DOHH2 (cell line): ENCODE data around the gene TES.

Experiments used
- H3F3A ChIP-seq: fragments of 200-600 bp; sonication (generic), shearing (Covaris generic); 2 replicates; pipeline ENCODE4 v1.6.0; 2016; ENCODE audit warnings: antibody characterized with exemption, mild to moderate bottlenecking; ENCODE audit not compliant: control insufficient read depth, insufficient read depth
- H3K27ac ChIP-seq: fragments of 200-600 bp; sonication (generic); 2 replicates; pipeline ENCODE4 v1.5.1; 2014; ENCODE audit warnings: low read depth, mild to moderate bottlenecking, low read length, moderate library complexity
- H3K27me3 ChIP-seq: fragments of 200-600 bp; sonication (generic); 2 replicates; pipeline ENCODE4 v1.6.1; 2014; ENCODE audit warnings: mild to moderate bottlenecking, low read length, mixed read lengths; ENCODE audit not compliant: control insufficient read depth
- H3K36me3 ChIP-seq: fragments of 200-600 bp; sonication (generic); 2 replicates; pipeline ENCODE4 v1.6.1; 2014; ENCODE audit warnings: mild to moderate bottlenecking, low read length, moderate library complexity, mixed read lengths; ENCODE audit not compliant: control insufficient read depth
- H3K4me1 ChIP-seq: fragments of 200-600 bp; sonication (generic); 2 replicates; pipeline ENCODE4 v1.6.1; 2014; ENCODE audit warnings: mild to moderate bottlenecking, low read length, mixed read lengths; ENCODE audit not compliant: control insufficient read depth
- H3K4me2 ChIP-seq: fragments of 200-600 bp; sonication (generic); 2 replicates; pipeline ENCODE4 v1.6.0; 2014; ENCODE audit warnings: mild to moderate bottlenecking, low read length, moderate library complexity
- H3K4me3 ChIP-seq: fragments of 200-600 bp; sonication (generic); 2 replicates; pipeline ENCODE4 v1.5.1; 2014; ENCODE audit warnings: mild to moderate bottlenecking, low read length, mixed read lengths
- H3K79me2 ChIP-seq: fragments of 200-600 bp; sonication (generic); 2 replicates; pipeline ENCODE4 v1.6.1; 2014; ENCODE audit warnings: mild to moderate bottlenecking, low read length, mixed read lengths; ENCODE audit not compliant: control insufficient read depth
- H3K9me2 ChIP-seq: fragments of 200-600 bp; sonication (generic); replicated peaks from 2 replicates; pipeline ENCODE4 v1.6.1; 2014; ENCODE audit warnings: mild to moderate bottlenecking, low read length, mixed read lengths; ENCODE audit not compliant: control insufficient read depth
- H3K9me3 ChIP-seq: fragments of 200-600 bp; sonication (generic); 2 replicates; pipeline ENCODE4 v1.6.1; 2014; ENCODE audit warnings: antibody characterized with exemption, low read length, mixed read lengths; ENCODE audit not compliant: control insufficient read depth, insufficient read depth
- H4K20me1 ChIP-seq: fragments of 200-600 bp; sonication (generic); 2 replicates; pipeline ENCODE4 v1.6.0; 2014; ENCODE audit warnings: low read depth, mild to moderate bottlenecking, antibody characterized with exemption, low read length, moderate library complexity; ENCODE audit not compliant: control insufficient read depth, insufficient read depth
- CTCF ChIP-seq: fragments of 200-600 bp; sonication (generic); IDR thresholded peaks from one replicate; pipeline ENCODE4 v1.5.1; 2014; ENCODE audit warnings: antibody characterized with exemption, mild to moderate bottlenecking, low read depth, low read length; ENCODE audit not compliant: poor library complexity, severe bottlenecking
- EZH2phosphoT487 ChIP-seq: fragments of 200-600 bp; sonication (generic); IDR thresholded peaks from 2 replicates; pipeline ENCODE4 v1.6.1; 2017; ENCODE audit warnings: borderline replicate concordance, mild to moderate bottlenecking, antibody characterized with exemption, low read length, moderate library complexity, mixed read lengths

TES gene

GRCh38 chr7:116298576-116298975 is 88.2 kb downstream of the TES start:
- no peaks in the 10 kb centered on the region for H3K36me3 ChIP-seq
- H3K4me3 ChIP-seq: no peak overlapping the region
- 0 out of 2 replicates have a peak, but pooled peaks cover 7% of the 10 kb centered on the region for H3K27me3 ChIP-seq
- no peaks in the 10 kb centered on the region for H3K4me1 ChIP-seq
- no peaks in the 10 kb centered on the region for H4K20me1 ChIP-seq
- H3K4me2 ChIP-seq: no peak overlapping the region
- no peaks in the 10 kb centered on the region for H3K79me2 ChIP-seq
- H3F3A ChIP-seq: no peaks in the 10 kb centered on the region
- no peaks in the 10 kb centered on the region for H3K9me3 ChIP-seq
- H3K27ac ChIP-seq: no peak overlapping the region
- TF ChIP-seq CTCF (no peak), EZH2phosphoT487 (no peak)
- no peaks in the 10 kb centered on the region for H3K9me2 ChIP-seq

- no peaks in the 10 kb centered on the region for H3K4me1 ChIP-seq
- no peak for TF ChIP-seq CTCF
- no peak for TF ChIP-seq EZH2phosphoT487
- H3K79me2 ChIP-seq: no peaks in the 10 kb centered on the region
- H3K36me3 ChIP-seq: no peaks in the 10 kb centered on the region
- no peaks in the 10 kb centered on the region for H3F3A ChIP-seq
- H3K4me2 ChIP-seq: no peak overlapping the region
- no peak overlapping the region for H3K4me3 ChIP-seq
- H3K27me3 ChIP-seq: peaks cover 13% of the 10 kb centered on the region
- H3K9me3 ChIP-seq: no peaks in the 10 kb centered on the region
- no peak overlapping the region for H3K27ac ChIP-seq
- no peaks in the 10 kb centered on the region for H3K9me2 ChIP-seq
- H4K20me1 ChIP-seq: no peaks in the 10 kb centered on the region
Observed at GRCh38 chr7:116305485-116306408, 95.4 kb downstream of the TES start.

GRCh38 chr7:116306409-116307048 is 96.2 kb downstream of the TES start:
- Histone ChIP-seq H4K20me1 (no peaks in the 10 kb centered on the region), H3K79me2 (no peaks in the 10 kb centered on the region), H3K4me3 (no peak overlapping the region), H3K36me3 (no peaks in the 10 kb centered on the region), H3K4me1 (no peaks in the 10 kb centered on the region), H3K9me2 (no peaks in the 10 kb centered on the region), H3K27me3 (peaks cover 13% of the 10 kb centered on the region), H3K4me2 (no peak overlapping the region), H3K9me3 (no peaks in the 10 kb centered on the region), H3F3A (no peaks in the 10 kb centered on the region), H3K27ac (no peak overlapping the region)
- TF ChIP-seq CTCF (no peak), EZH2phosphoT487 (no peak)
